H1 (cell line): ENCODE results near the gene SLC25A42. TPM values are rescaled to one million over a fixed set of nuclear protein-coding genes. Genes with fewer than 3 reads are reported as not detected.

Experiments used
- CTCF ChIA-PET: fragments of 300-600 bp; sonication (Branson Sonifier 250); formaldehyde crosslinking; loops from one replicate; lab custom pipeline; 2021; ENCODE audit not compliant: partially characterized antibody; lab: Charles Lee
- POLR2A ChIA-PET: fragments of 300-600 bp; sonication (Branson Sonifier 250); formaldehyde crosslinking; loops from one replicate; lab custom pipeline; 2021; ENCODE audit warnings: inconsistent platforms; ENCODE audit not compliant: partially characterized antibody; lab: Charles Lee
- DNase-seq, 2 experiments: peaks; one replicate each; pipeline versions ENCODE4 v3.0.0 to v3.0.0-alpha.2; 2010 to 2022; ENCODE audit warnings: low spot score in 2 of 2, low read depth in 1 of 2, mixed read lengths in 1 of 2
- FAIRE-seq: peaks from 2 replicates; lab custom pipeline; 2011; peaks lifted over from hg19 to GRCh38; lab: Jason Lieb, UNC
- H2AFZ ChIP-seq: 2 replicates; pipeline ENCODE4 v1.8.1; 2012; ENCODE audit warnings: low read length, inconsistent platforms
- H2AK5ac ChIP-seq: 2 replicates; pipeline ENCODE4 v1.6.1; 2013; ENCODE audit warnings: low read depth, low read length
- H2BK120ac ChIP-seq: replicated peaks from 2 replicates; pipeline ENCODE3; 2013; ENCODE audit warnings: low read depth, low read length, inconsistent platforms
- H2BK12ac ChIP-seq: 2 replicates; pipeline ENCODE4 v1.6.1; 2013; ENCODE audit warnings: low read depth, low read length
- H2BK15ac ChIP-seq: 2 replicates; pipeline ENCODE4 v1.6.1; 2013; ENCODE audit warnings: low read length
- H2BK20ac ChIP-seq: 2 replicates; pipeline ENCODE4 v1.6.1; 2013; ENCODE audit warnings: low read length
- H2BK5ac ChIP-seq: 2 replicates; pipeline ENCODE4 v1.6.1; 2013; ENCODE audit warnings: low read depth, low read length
- H3K14ac ChIP-seq: 2 replicates; pipeline ENCODE4 v1.6.1; 2013; ENCODE audit warnings: inconsistent platforms; ENCODE audit not compliant: insufficient read length
- H3K18ac ChIP-seq: 2 replicates; pipeline ENCODE4 v1.6.1; 2013; ENCODE audit warnings: low read length; ENCODE audit errors: extremely low read depth
- H3K23ac ChIP-seq: 2 replicates; pipeline ENCODE4 v1.6.1; 2013; ENCODE audit warnings: inconsistent platforms; ENCODE audit not compliant: insufficient read length
- H3K23me2 ChIP-seq: 2 replicates; pipeline ENCODE4 v1.6.1; 2013; ENCODE audit warnings: low read depth, low read length
- H3K27ac ChIP-seq: 2 replicates; pipeline ENCODE4 v1.6.1; 2011; ENCODE audit warnings: low read depth, low read length, inconsistent platforms
- H3K27me3 ChIP-seq, 4 experiments: replicated peaks in 1 of 4; 1 replicate in 1 of 4; 2 replicates in 3 of 4; pipeline versions ENCODE4 v1.6.1 to v1.8.1; 2011 to 2013; ENCODE audit warnings: low read length in 3 of 4, mild to moderate bottlenecking in 3 of 4, inconsistent platforms in 2 of 4, mixed read lengths in 2 of 4, moderate library complexity in 1 of 4; ENCODE audit not compliant: control insufficient read depth in 3 of 4, insufficient read depth in 3 of 4; ENCODE audit errors: extremely low read depth in 1 of 4
- H3K36me3 ChIP-seq, 4 experiments: 2 replicates each; pipeline versions ENCODE4 v1.6.1 to v1.8.1; 2011 to 2013; ENCODE audit warnings: mild to moderate bottlenecking in 4 of 4, low read length in 3 of 4, moderate library complexity in 2 of 4, control low read depth in 1 of 4, inconsistent platforms in 1 of 4; ENCODE audit not compliant: insufficient read depth in 4 of 4, control insufficient read depth in 2 of 4
- H3K4ac ChIP-seq: replicated peaks from 2 replicates; pipeline ENCODE3; 2013; ENCODE audit warnings: low read length, low read depth, mixed read lengths, inconsistent platforms; ENCODE audit not compliant: insufficient read length
- H3K4me1 ChIP-seq, 4 experiments: replicated peaks in 1 of 4; 1 replicate in 1 of 4; 2 replicates in 3 of 4; pipeline versions ENCODE4 v1.6.1 to v1.8.1; 2011 to 2013; ENCODE audit warnings: low read length in 3 of 4, inconsistent platforms in 2 of 4, mixed read lengths in 1 of 4; ENCODE audit not compliant: insufficient read depth in 4 of 4, control insufficient read depth in 3 of 4
- H3K4me2 ChIP-seq, 2 experiments: 2 replicates each; pipeline versions ENCODE4 v1.6.1 to v1.8.1; 2011 to 2013; ENCODE audit warnings: low read depth in 2 of 2, low read length in 2 of 2, control low read depth in 1 of 2, inconsistent platforms in 1 of 2, mild to moderate bottlenecking in 1 of 2; ENCODE audit not compliant: insufficient read depth in 1 of 2
- H3K4me3 ChIP-seq, 4 experiments: fragments of 200-600, 300-600 bp in 1 of 4; sonication (generic), shearing (Covaris generic), sonication (Bioruptor Twin) in 1 of 4; 2 replicates each; pipeline versions ENCODE4 v1.5.1 to v1.8.1; 2011 to 2016; ENCODE audit warnings: low read length in 4 of 4, low read depth in 3 of 4, control low read depth in 2 of 4, inconsistent platforms in 2 of 4, mild to moderate bottlenecking in 2 of 4, mixed read lengths in 1 of 4, moderate library complexity in 1 of 4; ENCODE audit not compliant: insufficient read depth in 2 of 4; ENCODE audit errors: extremely low read depth in 1 of 4
- H3K56ac ChIP-seq: replicated peaks from 2 replicates; pipeline ENCODE3; 2013; ENCODE audit warnings: low read depth, mild to moderate bottlenecking, mixed read lengths, low read length, inconsistent platforms; ENCODE audit not compliant: insufficient read length
- H3K79me1 ChIP-seq: 2 replicates; pipeline ENCODE4 v1.6.1; 2013; ENCODE audit warnings: low read depth, low read length, control low read depth
- H3K79me2 ChIP-seq, 2 experiments: 2 replicates each; pipeline versions ENCODE4 v1.6.1 to v1.8.1; 2012 to 2013; ENCODE audit warnings: low read length in 2 of 2, mild to moderate bottlenecking in 2 of 2, inconsistent platforms in 1 of 2; ENCODE audit not compliant: insufficient read depth in 2 of 2, control insufficient read depth in 1 of 2
- H3K9ac ChIP-seq, 4 experiments: replicated peaks in 1 of 4; 1 replicate in 1 of 4; 2 replicates in 3 of 4; pipeline versions ENCODE4 v1.6.1 to v1.8.1; 2011 to 2013; ENCODE audit warnings: low read depth in 3 of 4, low read length in 3 of 4, control low read depth in 2 of 4, mild to moderate bottlenecking in 2 of 4, moderate library complexity in 2 of 4, inconsistent platforms in 1 of 4; ENCODE audit errors: extremely low read depth in 1 of 4
- H3K9me3 ChIP-seq, 2 experiments: 2 replicates each; pipeline versions ENCODE4 v1.6.1 to v1.8.1; 2012 to 2013; ENCODE audit warnings: mild to moderate bottlenecking in 2 of 2, moderate library complexity in 2 of 2, control low read depth in 1 of 2, inconsistent platforms in 1 of 2, low read depth in 1 of 2, low read length in 1 of 2, mixed read lengths in 1 of 2; ENCODE audit not compliant: insufficient read depth in 2 of 2
- H4K20me1 ChIP-seq, 2 experiments: replicated peaks in 1 of 2; 2 replicates each; pipeline versions ENCODE3 to v1.8.1; 2011 to 2013; ENCODE audit warnings: inconsistent platforms in 2 of 2, low read length in 2 of 2, mild to moderate bottlenecking in 1 of 2; ENCODE audit not compliant: insufficient read depth in 2 of 2, control insufficient read depth in 1 of 2
- H4K5ac ChIP-seq: 2 replicates; pipeline ENCODE4 v1.6.1; 2013; ENCODE audit warnings: low read length, low read depth, mixed read lengths, inconsistent platforms; ENCODE audit not compliant: insufficient read length
- H4K8ac ChIP-seq: 2 replicates; pipeline ENCODE4 v1.8.0; 2013; ENCODE audit warnings: mild to moderate bottlenecking, moderate library complexity, low read length, inconsistent platforms; ENCODE audit not compliant: insufficient read depth; ENCODE audit errors: extremely low read depth
- H4K91ac ChIP-seq: replicated peaks from 2 replicates; pipeline ENCODE3; 2013; ENCODE audit warnings: low read length, mixed read lengths, inconsistent platforms; ENCODE audit not compliant: insufficient read length
- ASH2L ChIP-seq: fragments of 200-600, 300-600 bp; sonication (generic); IDR thresholded peaks from one replicate; pipeline ENCODE4 v1.7.1; 2017; ENCODE audit warnings: low read length
- EP300 ChIP-seq, 2 experiments: IDR thresholded peaks; 1 replicate in 1 of 2; 2 replicates in 1 of 2; pipeline ENCODE4 v1.6.1; 2011 to 2012; ENCODE audit warnings: low read depth in 2 of 2, low read length in 2 of 2, mild to moderate bottlenecking in 2 of 2, borderline replicate concordance in 1 of 2, inconsistent platforms in 1 of 2, moderate library complexity in 1 of 2
- KDM4A ChIP-seq: IDR thresholded peaks from one replicate; pipeline ENCODE4 v1.7.1; 2012; ENCODE audit warnings: low read depth, mild to moderate bottlenecking, moderate library complexity, low read length, inconsistent platforms; ENCODE audit not compliant: severe bottlenecking
- POU5F1 ChIP-seq: IDR thresholded peaks from 2 replicates; pipeline ENCODE4 v1.6.1; 2011; ENCODE audit warnings: low read depth, mild to moderate bottlenecking, low read length, moderate library complexity
- SAP30 ChIP-seq: fragments of 300-600 bp; sonication (generic); IDR thresholded peaks from 2 replicates; pipeline ENCODE4 v1.7.1; 2012; ENCODE audit warnings: low read length, moderate library complexity, mild to moderate bottlenecking, inconsistent platforms; ENCODE audit not compliant: insufficient read depth, insufficient replicate concordance
- SRF ChIP-seq: IDR thresholded peaks from 2 replicates; pipeline ENCODE4 v1.6.1; 2011; ENCODE audit warnings: mild to moderate bottlenecking, low read depth, low read length, moderate library complexity
- WGBS, 2 experiments: shearing (Covaris generic) in 1 of 2; methylation state at CpG; one replicate each; pipeline versions ENCODE4 v1.1.6 to v1.1.7; 2013 to 2015; ENCODE audit warnings: low lambda C conversion rate in 2 of 2, mixed read lengths in 2 of 2, inconsistent platforms in 1 of 2, low coverage in 1 of 2, missing lambda C conversion rate in 1 of 2; ENCODE audit not compliant: insufficient replicate concordance in 2 of 2, insufficient coverage in 1 of 2, insufficient read length in 1 of 2; ENCODE audit errors: extremely low coverage in 1 of 2, missing lambda C conversion rate in 1 of 2; 5-methylcytosine and 5-hydroxymethylcytosine counted together
- polyA plus RNA-seq, 7 experiments: library from polyadenylated mRNA; depleted of rRNA in 3 of 7; stranded (reverse) in 5 of 7; unstranded in 2 of 7; fragments of >200 nt in 5 of 7; fragments of 200-250 nt in 2 of 7; gene quantifications; 1 replicate in 5 of 7; 2 replicates in 1 of 7; 4 replicates in 1 of 7; pipeline versions ENCODE4 v1.2.1 to v1.2.3, GENCODE V29; 2011 to 2013; ENCODE audit warnings: missing spikeins in 2 of 7, mixed read lengths in 2 of 7
- total RNA-seq: library from RNA; stranded (reverse); fragmentation: NEBNext Ultra II Directional; extraction: Animal tissue kit (Norgen Biotek cat#: 25700); gene quantifications from 2 replicates; pipeline ENCODE4 v1.2.1, GENCODE V29; 2021

Gene SLC25A42
- total and polyA plus RNA-seq, 2 of the 8 experiments (the other 6 are each of a cell fraction or from before 2014, with no cell fraction given): 5.9 to 6.2 TPM

DNA sequence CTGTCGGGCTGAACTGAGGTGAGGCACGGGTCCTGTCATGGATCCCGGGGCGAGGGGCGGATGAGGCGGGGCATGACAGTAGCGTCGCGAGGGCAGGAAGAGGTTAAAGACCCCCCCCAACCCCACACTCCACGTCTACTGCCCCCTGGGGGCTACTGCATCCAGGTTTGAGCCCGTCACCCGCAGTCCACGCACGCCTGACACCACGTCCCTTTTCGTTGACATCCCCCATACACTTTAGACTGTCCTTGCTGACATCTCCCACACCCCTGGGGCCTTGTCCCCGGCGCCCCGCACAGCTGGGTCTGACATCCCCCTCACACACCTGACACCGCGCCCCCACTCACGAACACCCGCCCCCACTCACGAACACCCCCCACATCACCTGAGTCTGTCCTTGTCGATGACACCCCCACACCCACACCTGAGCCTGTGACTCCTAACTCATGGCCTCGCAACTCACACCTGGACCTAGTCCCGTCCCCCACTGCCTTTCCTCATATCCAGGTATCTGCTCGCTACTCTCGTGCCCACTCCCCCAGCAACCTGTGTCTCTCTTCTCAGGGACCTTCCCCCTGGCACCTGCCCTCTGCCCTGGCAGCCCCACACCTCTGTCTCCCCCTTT, 416 bp downstream of the SLC25A42 start:
- WGBS, 2 experiments: 31% methylated on average over 12 of the region's 29 CpGs; no CpG with 5 or more reads in 1 of the 2 experiments
- no peaks in the 10 kb centered on the region for H3K36me3 ChIP-seq
- no peak overlapping the region for H2BK15ac ChIP-seq
- no peak overlapping the region for H3K14ac ChIP-seq
- no peak overlapping the region for H2BK20ac ChIP-seq
- ChIA-PET CTCF (interaction anchor here (1.4 to 3.7 kb wide), 2 partner anchors 34 to 52 kb away, joined by 3 to 23 read pairs; no protein-coding TSS in a partner anchor), POLR2A (interaction anchor here (1.0 to 5.1 kb wide), 10 partner anchors 10 to 160 kb away, joined by 3 to 31 read pairs (median 4); no protein-coding TSS in a partner anchor)
- no peak overlapping the region for H3K56ac ChIP-seq
- TF ChIP-seq ASH2L (no peak), KDM4A (peak; percentile 7), POU5F1 (no peak), SRF (no peak), SAP30 (no peak), EP300 (IDR thresholded peaks at IDR 0.05; ENCODE audit: borderline replicate concordance in 1 of 2, low read depth in 2 of 2, low read length in 2 of 2) (no peak)
- H2BK120ac ChIP-seq: no peak overlapping the region
- peak overlapping the region in 1 of 4 experiments; percentile 15; a peak in 2 of 7 replicates for H3K9ac ChIP-seq
- peaks cover 6% of the 10 kb centered on the region for H3K23me2 ChIP-seq
- H2AK5ac ChIP-seq: 0 out of 2 replicates have a peak overlapping the region, but pooled peaks have one; percentile 28
- H4K5ac ChIP-seq: no peak overlapping the region
- H4K91ac ChIP-seq: no peak overlapping the region
- H4K20me1 ChIP-seq: peaks cover 2 to 7% of the 10 kb centered on the region in 2 experiments
- peaks cover 0 to 41% (median 30%) of the 10 kb centered on the region in 4 experiments; a peak in 6 of 7 replicates for H3K27me3 ChIP-seq
- FAIRE-seq: no peak
- no peak overlapping the region for H3K27ac ChIP-seq
- H3K4ac ChIP-seq: no peak overlapping the region
- no peak overlapping the region for H2BK5ac ChIP-seq
- DNase-seq: no peak
- H2AFZ ChIP-seq: no peak overlapping the region
- peak overlapping the region; percentile 32 to 67 (median 51); a peak in 7 of 8 replicates for H3K4me3 ChIP-seq
- H3K18ac ChIP-seq: no peak overlapping the region
- H3K23ac ChIP-seq: no peak overlapping the region
- peaks cover 0 to 7% (median 5%) of the 10 kb centered on the region in 4 experiments; a peak in 5 of 7 replicates for H3K4me1 ChIP-seq
- no peak overlapping the region for H4K8ac ChIP-seq
- H3K79me2 ChIP-seq: no peaks in the 10 kb centered on the region
- H3K79me1 ChIP-seq: no peaks in the 10 kb centered on the region
- no peaks in the 10 kb centered on the region for H3K9me3 ChIP-seq
- peak overlapping the region; percentile 72 to 92 for H3K4me2 ChIP-seq
- H2BK12ac ChIP-seq: no peak overlapping the region
